Uterine smooth muscle cell (primary cell): Measurements from ENCODE around the gene H2BW1. TPM values are rescaled to one million over a fixed set of nuclear protein-coding genes. Genes with fewer than 3 reads are reported as not detected.

Source experiments
- total RNA-seq: library from RNA; depleted of rRNA; stranded (reverse); fragments of >200 nt; gene quantifications from 2 replicates; pipeline ENCODE4 v1.2.3, GENCODE V29; 2014

H2BW1 gene, protein sequence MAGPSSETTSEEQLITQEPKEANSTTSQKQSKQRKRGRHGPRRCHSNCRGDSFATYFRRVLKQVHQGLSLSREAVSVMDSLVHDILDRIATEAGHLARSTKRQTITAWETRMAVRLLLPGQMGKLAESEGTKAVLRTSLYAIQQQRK
- total RNA-seq = not detected in 2 replicates

DNA sequence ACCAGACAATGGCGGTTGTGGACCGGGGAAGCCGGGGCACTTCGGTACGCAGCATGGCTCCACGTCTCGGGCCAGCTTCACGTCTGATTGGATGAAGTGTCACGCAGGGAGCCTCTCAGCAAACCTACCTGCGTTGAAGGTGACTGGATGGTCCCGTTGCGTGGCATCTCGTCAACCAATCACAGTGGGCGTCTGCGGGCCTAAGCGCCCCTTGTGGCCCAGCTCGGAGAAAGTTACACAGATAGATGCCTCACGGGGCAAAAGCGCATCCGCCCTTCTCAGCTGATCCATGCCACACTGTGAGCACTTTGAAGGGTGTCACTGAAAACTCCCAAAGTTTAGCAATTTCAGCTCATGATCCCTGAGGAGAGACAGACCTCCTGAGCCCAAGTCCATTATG lies at the start of gene H2BW1:
TSS of gene H2BW1 (minus strand) at position 103 of the 400 bp plus-strand sequence. CDS start 132 bp downstream, outside the sequence.

DNA sequence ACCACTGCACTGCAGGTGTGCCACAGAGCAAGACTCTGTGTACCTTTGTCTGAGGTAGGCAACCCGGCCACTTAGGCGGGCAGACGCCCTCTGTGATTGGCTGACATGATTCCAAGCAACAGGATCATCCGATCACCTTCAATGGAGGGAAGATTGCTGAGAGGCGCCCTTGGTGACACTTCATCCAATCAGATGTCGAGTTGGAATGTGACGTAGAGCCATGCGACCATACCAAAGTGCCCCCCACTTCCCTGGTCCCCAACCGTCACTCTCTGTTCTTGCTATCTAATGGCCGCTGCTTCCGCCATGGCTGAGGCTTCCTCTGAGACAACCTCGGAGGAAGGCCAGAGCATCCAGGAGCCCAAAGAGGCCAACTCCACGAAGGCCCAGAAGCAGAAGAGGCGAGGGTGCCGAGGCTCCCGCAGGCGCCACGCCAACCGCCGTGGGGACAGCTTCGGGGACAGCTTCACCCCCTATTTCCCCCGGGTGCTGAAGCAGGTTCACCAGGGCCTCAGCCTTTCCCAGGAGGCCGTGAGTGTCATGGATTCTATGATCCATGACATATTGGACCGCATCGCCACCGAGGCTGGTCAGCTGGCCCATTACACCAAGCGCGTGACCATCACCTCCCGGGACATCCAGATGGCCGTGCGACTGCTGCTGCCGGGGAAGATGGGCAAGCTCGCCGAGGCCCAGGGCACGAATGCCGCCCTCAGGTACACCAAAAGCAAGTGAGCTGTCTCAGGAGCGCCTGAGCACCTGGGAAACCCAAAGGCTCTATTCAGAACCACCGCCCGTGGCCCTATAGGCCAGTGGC lies 26.4 kb upstream of the H2BW1 start, which contains the start of gene H2BW2:
TSS of gene H2BW2 (plus strand) at position 268 of the 817 bp plus-strand sequence. CDS start at position 307, 39 bp downstream.

DNA sequence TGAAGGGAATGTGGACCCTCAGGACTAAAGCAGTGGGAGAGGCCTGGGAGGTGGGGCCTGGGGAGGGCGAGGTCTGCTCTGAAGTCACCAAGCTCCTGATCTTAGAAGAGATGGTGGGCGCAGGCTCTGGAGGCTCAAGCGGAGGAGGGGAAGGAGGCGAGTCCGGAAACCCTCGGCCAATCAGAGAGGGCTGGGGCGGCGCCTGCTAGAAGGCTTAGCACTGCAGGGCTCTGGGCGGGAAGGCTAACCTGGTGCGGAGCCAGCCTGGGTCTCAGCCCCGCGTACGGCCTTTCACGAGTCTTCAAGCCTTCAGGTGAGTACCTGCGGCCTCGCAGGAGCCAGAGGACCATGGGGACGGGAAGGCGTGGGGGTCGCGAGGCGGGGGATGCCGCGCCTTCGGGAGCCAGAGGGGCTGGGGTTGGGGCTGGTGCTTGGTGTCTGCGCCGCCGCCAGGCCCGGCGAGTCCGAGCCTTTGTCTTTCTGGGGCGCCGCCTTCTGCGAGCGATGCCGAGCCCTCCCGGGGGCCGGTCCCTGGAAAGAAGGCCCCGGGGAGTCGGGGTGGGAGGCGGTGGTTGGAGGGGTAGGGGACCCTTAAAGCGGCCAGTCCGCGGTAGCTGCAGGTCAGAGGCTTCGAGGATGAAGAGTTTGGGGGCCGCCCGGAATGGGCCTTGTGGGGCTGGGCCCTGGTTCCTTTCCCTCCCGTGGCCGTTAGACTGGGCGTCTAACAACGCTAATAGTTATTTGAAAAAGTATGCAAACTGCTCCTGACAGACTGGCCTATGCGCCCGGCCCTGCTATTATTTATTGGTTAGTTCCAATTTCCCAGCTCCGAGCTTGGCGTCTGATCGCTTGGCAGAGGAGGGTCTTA lies 50.9 kb downstream of the H2BW1 start, which contains the start of gene TMSB15B:
TSS of gene TMSB15B (plus strand) at position 217 of the 868 bp plus-strand sequence.

Other genes with a start within 250 kb of the H2BW1 start
- gene PLP1, start 236.9 kb downstream of the H2BW1 start, total RNA-seq = under 0.01 and 0.22 TPM in 2 replicates
- gene RAB9B, start 181.5 kb downstream of the H2BW1 start, total RNA-seq = 1.1 and 3.2 TPM in 2 replicates
- gene TMSB15B, start 51.1 kb downstream of the H2BW1 start, total RNA-seq = 4.9 and 6.1 TPM in 2 replicates
- not detected in 2 replicates for gene H2BW2, start 26.2 kb upstream of the H2BW1 start, total RNA-seq
- gene TMSB15C, start 62.5 kb upstream of the H2BW1 start, total RNA-seq = 5.6 and 6.2 TPM in 2 replicates
- 0.55 and 2.0 TPM in 2 replicates for gene ZCCHC18, start 98.8 kb upstream of the H2BW1 start, total RNA-seq
- gene SLC25A53, start 143.3 kb upstream of the H2BW1 start, total RNA-seq = 5.8 and 8.9 TPM in 2 replicates
- 25.7 and 27.9 TPM in 2 replicates for gene FAM199X, start 152.7 kb upstream of the H2BW1 start, total RNA-seq
- gene ESX1, start 241.2 kb upstream of the H2BW1 start, total RNA-seq = 0.12 TPM in 1 of 2 replicates, not detected in the other